Mesenchymal stem cell (in vitro differentiated cells and primary cell): ENCODE data around the gene CASD1.

ENCODE experiments used
- DNase-seq: peaks from one replicate; pipeline ENCODE4 v3.0.0-alpha.2; 2013
- H2AFZ ChIP-seq: one replicate; pipeline ENCODE4 v1.6.1; 2013; ENCODE audit warnings: low read depth, mild to moderate bottlenecking, control low read depth, inconsistent platforms, low read length, moderate library complexity
- H2AK5ac ChIP-seq: 2 replicates; pipeline ENCODE4 v1.6.1; 2013; ENCODE audit warnings: low read length, moderate library complexity, mild to moderate bottlenecking, inconsistent platforms; ENCODE audit not compliant: severe bottlenecking
- H2BK120ac ChIP-seq: one replicate; pipeline ENCODE4 v1.6.1; 2013; ENCODE audit warnings: low read depth, mild to moderate bottlenecking, inconsistent platforms, low read length, moderate library complexity
- H2BK12ac ChIP-seq, 2 experiments: one replicate each; pipeline ENCODE4 v1.6.1; 2013; ENCODE audit warnings: inconsistent platforms in 2 of 2, low read length in 2 of 2, mild to moderate bottlenecking in 2 of 2, moderate library complexity in 2 of 2, control low read depth in 1 of 2
- H2BK15ac ChIP-seq: one replicate; pipeline ENCODE4 v1.6.1; 2013; ENCODE audit warnings: mild to moderate bottlenecking, low read depth, inconsistent platforms; ENCODE audit not compliant: poor library complexity, severe bottlenecking
- H2BK5ac ChIP-seq: 2 replicates; pipeline ENCODE4 v1.6.1; 2013; ENCODE audit warnings: low read depth, mild to moderate bottlenecking, low read length, control low read depth, inconsistent platforms; ENCODE audit not compliant: poor library complexity, severe bottlenecking
- H3K14ac ChIP-seq, 2 experiments: one replicate each; pipeline ENCODE4 v1.6.1; 2013; ENCODE audit warnings: inconsistent platforms in 2 of 2, low read length in 2 of 2, control low read depth in 1 of 2, mild to moderate bottlenecking in 1 of 2, moderate library complexity in 1 of 2
- H3K18ac ChIP-seq, 2 experiments: one replicate each; pipeline ENCODE4 v1.6.1; 2013; ENCODE audit warnings: inconsistent platforms in 2 of 2, low read length in 2 of 2, control low read depth in 1 of 2, low read depth in 1 of 2, mild to moderate bottlenecking in 1 of 2
- H3K23ac ChIP-seq, 2 experiments: one replicate each; pipeline ENCODE4 v1.6.1; 2013; ENCODE audit warnings: inconsistent platforms in 2 of 2, low read length in 2 of 2, mild to moderate bottlenecking in 2 of 2, moderate library complexity in 2 of 2, control low read depth in 1 of 2
- H3K27ac ChIP-seq: 2 replicates; pipeline ENCODE4 v1.5.1; 2013; ENCODE audit warnings: mild to moderate bottlenecking, moderate library complexity, low read length, control low read depth, inconsistent platforms; ENCODE audit not compliant: poor library complexity, severe bottlenecking
- H3K27me3 ChIP-seq, 2 experiments: 2 replicates each; pipeline versions ENCODE4 v1.6.1 to v1.7.0; 2013; ENCODE audit warnings: low read length in 2 of 2, mild to moderate bottlenecking in 2 of 2, moderate library complexity in 2 of 2, control low read depth in 1 of 2, inconsistent platforms in 1 of 2; ENCODE audit not compliant: control insufficient read depth in 1 of 2, insufficient read depth in 1 of 2
- H3K36me3 ChIP-seq, 2 experiments: 2 replicates each; pipeline versions ENCODE4 v1.6.1 to v1.7.0; 2013; ENCODE audit warnings: low read length in 2 of 2, control low read depth in 1 of 2, inconsistent platforms in 1 of 2, low read depth in 1 of 2, mild to moderate bottlenecking in 1 of 2; ENCODE audit not compliant: insufficient read depth in 2 of 2, control insufficient read depth in 1 of 2
- H3K4ac ChIP-seq, 2 experiments: one replicate each; pipeline ENCODE4 v1.6.1; 2013; ENCODE audit warnings: inconsistent platforms in 2 of 2, low read length in 2 of 2, mild to moderate bottlenecking in 2 of 2, moderate library complexity in 2 of 2, control low read depth in 1 of 2, low read depth in 1 of 2
- H3K4me1 ChIP-seq: 2 replicates; pipeline ENCODE4 v1.6.1; 2013; ENCODE audit warnings: low read depth, low read length, control low read depth; ENCODE audit not compliant: control insufficient read depth, insufficient read depth
- H3K4me2 ChIP-seq: 2 replicates; pipeline ENCODE4 v1.6.1; 2013; ENCODE audit warnings: low read length, mild to moderate bottlenecking, inconsistent platforms; ENCODE audit not compliant: poor library complexity, severe bottlenecking
- H3K4me3 ChIP-seq, 2 experiments: 2 replicates each; pipeline versions ENCODE4 v1.5.1 to v1.7.0; 2013; ENCODE audit warnings: low read length in 2 of 2, mild to moderate bottlenecking in 2 of 2, control low read depth in 1 of 2, low read depth in 1 of 2; ENCODE audit not compliant: insufficient read depth in 1 of 2
- H3K79me1 ChIP-seq: replicated peaks from 2 replicates; pipeline ENCODE4 v1.6.1; 2013; ENCODE audit warnings: mild to moderate bottlenecking, control low read depth, low read length, inconsistent platforms; ENCODE audit not compliant: poor library complexity, severe bottlenecking
- H3K9ac ChIP-seq: 2 replicates; pipeline ENCODE4 v1.7.0; 2013; ENCODE audit warnings: mild to moderate bottlenecking, low read length, moderate library complexity
- H3K9me3 ChIP-seq: 2 replicates; pipeline ENCODE4 v1.7.0; 2013; ENCODE audit warnings: mild to moderate bottlenecking, low read length; ENCODE audit not compliant: control insufficient read depth
- H4K8ac ChIP-seq: one replicate; pipeline ENCODE4 v1.6.1; 2013; ENCODE audit warnings: inconsistent platforms, mild to moderate bottlenecking, low read length, moderate library complexity
- H4K91ac ChIP-seq: one replicate; pipeline ENCODE4 v1.6.1; 2013; ENCODE audit warnings: mild to moderate bottlenecking, low read length, inconsistent platforms
- WGBS: methylation state at CpG from one replicate; pipeline ENCODE4 v1.1.7; 2013; ENCODE audit warnings: mixed read lengths; 5-methylcytosine and 5-hydroxymethylcytosine counted together

CASD1 gene

GRCh38 chr7:94507962-94508361, 1.6 kb upstream of the CASD1 start:
- Histone ChIP-seq H2BK5ac (no peak overlapping the region), H2BK120ac (no peak overlapping the region), H3K23ac (no peak overlapping the region), H2AK5ac (no peak overlapping the region), H3K4ac (no peak overlapping the region), H3K27me3 (no peaks in the 10 kb centered on the region), H3K18ac (no peak overlapping the region), H2BK12ac (no peak overlapping the region), H4K91ac (no peak overlapping the region), H3K4me1 (peaks cover 4% of the 10 kb centered on the region), H3K9me3 (no peaks in the 10 kb centered on the region), H3K4me2 (no peak overlapping the region), H2BK15ac (no peak overlapping the region), H3K79me1 (peaks cover 4% of the 10 kb centered on the region), H3K9ac (no peak overlapping the region), H2AFZ (no peak overlapping the region), H4K8ac (no peak overlapping the region), H3K14ac (no peak overlapping the region), H3K4me3 (no peak overlapping the region), H3K27ac (no peak overlapping the region), H3K36me3 (no peaks in the 10 kb centered on the region)
- DNase-seq: no peak

- no peak overlapping the region for H2AK5ac ChIP-seq
- H3K4me3 ChIP-seq: peak overlapping the region; percentile 88 to 99
- H2BK15ac ChIP-seq: peak overlapping the region; percentile 93
- H3K9ac ChIP-seq: peak overlapping the region; percentile 92
- H2BK120ac ChIP-seq: peak overlapping the region; percentile 94
- peak overlapping the region; percentile 98 for H4K8ac ChIP-seq
- H3K4me2 ChIP-seq: peak overlapping the region; percentile 93
- no peaks in the 10 kb centered on the region for H3K27me3 ChIP-seq
- DNase-seq: peak; percentile 71
- peaks cover 5% of the 10 kb centered on the region for H3K79me1 ChIP-seq
- H3K23ac ChIP-seq: peak overlapping the region; percentile 95 to 96
- peak overlapping the region; percentile 76 for H2BK5ac ChIP-seq
- peak overlapping the region; percentile 86 to 98 for H3K14ac ChIP-seq
- under 1% methylated on average over 52 of the region's 75 CpGs for WGBS
- H3K27ac ChIP-seq: peak overlapping the region; percentile 46
- H3K36me3 ChIP-seq: no peaks in the 10 kb centered on the region
- peak overlapping the region; percentile 100 for H3K18ac ChIP-seq
- H3K4ac ChIP-seq: peak overlapping the region; percentile 95 to 99
- peak overlapping the region; percentile 100 for H4K91ac ChIP-seq
- no peaks in the 10 kb centered on the region for H3K9me3 ChIP-seq
- peaks cover 4% of the 10 kb centered on the region for H3K4me1 ChIP-seq
- H2AFZ ChIP-seq: peak overlapping the region; percentile 100
- peak overlapping the region; percentile 93 to 96 for H2BK12ac ChIP-seq
These were observed 425 bp downstream of the CASD1 start for GRCh38 chr7:94509887-94510581.

GRCh38 chr7:94510582-94511496, 1.2 kb downstream of the CASD1 start:
- 7% methylated on average over 13 of the region's 16 CpGs for WGBS

GRCh38 chr7:94511718-94512117, 2.1 kb downstream of the CASD1 start:
- H3K18ac ChIP-seq: no peak overlapping the region
- H3K23ac ChIP-seq: no peak overlapping the region
- no peak overlapping the region for H3K4ac ChIP-seq
- no peak overlapping the region for H3K27ac ChIP-seq
- H3K4me3 ChIP-seq: no peak overlapping the region
- H2BK12ac ChIP-seq: no peak overlapping the region
- peaks cover 4% of the 10 kb centered on the region for H3K4me1 ChIP-seq
- peaks cover 7% of the 10 kb centered on the region for H3K79me1 ChIP-seq
- H2AFZ ChIP-seq: no peak overlapping the region
- H3K4me2 ChIP-seq: no peak overlapping the region
- H4K91ac ChIP-seq: no peak overlapping the region
- H3K36me3 ChIP-seq: no peaks in the 10 kb centered on the region
- no peaks in the 10 kb centered on the region for H3K9me3 ChIP-seq
- H3K14ac ChIP-seq: no peak overlapping the region
- no peak overlapping the region for H2BK120ac ChIP-seq
- H2BK5ac ChIP-seq: no peak overlapping the region
- H2AK5ac ChIP-seq: no peak overlapping the region
- H3K9ac ChIP-seq: no peak overlapping the region
- no peaks in the 10 kb centered on the region for H3K27me3 ChIP-seq
- no peak overlapping the region for H2BK15ac ChIP-seq
- no peak overlapping the region for H4K8ac ChIP-seq
- no peak for DNase-seq

More at GRCh38 chr7:94510582-94511496, 1.2 kb downstream of the CASD1 start:
- Histone ChIP-seq H3K23ac (peak overlapping the region in 1 of 2 experiments; percentile 95), H3K27ac (peak overlapping the region; percentile 46), H3K18ac (peak overlapping the region; percentile 100), H3K4ac (peak overlapping the region; percentile 95 to 99), H2BK12ac (peak overlapping the region; percentile 60 to 84), H3K14ac (peak overlapping the region; percentile 84 to 86), H2BK5ac (no peak overlapping the region), H3K79me1 (peaks cover 7% of the 10 kb centered on the region), H3K4me1 (peaks cover 4% of the 10 kb centered on the region), H2AK5ac (no peak overlapping the region), H3K36me3 (no peaks in the 10 kb centered on the region), H3K9ac (peak overlapping the region; percentile 92), H3K4me2 (peak overlapping the region; percentile 93), H3K9me3 (no peaks in the 10 kb centered on the region), H2BK15ac (peak overlapping the region; percentile 69), H4K8ac (peak overlapping the region; percentile 98), H2AFZ (peak overlapping the region; percentile 100), H4K91ac (peak overlapping the region; percentile 100), H3K27me3 (no peaks in the 10 kb centered on the region), H2BK120ac (peak overlapping the region; percentile 94), H3K4me3 (peak overlapping the region; percentile 88 to 99)
- peak; percentile 47 for DNase-seq
